Sigmoid colon (tissue), 4 donors: ENCODE results near the gene MCFD2.

Source experiments
- CTCF ChIP-seq, 4 experiments: fragments of 450-650 bp in 3 of 4; fragments of 200-600 bp in 1 of 4; IDR thresholded peaks; one replicate each; pipeline ENCODE4 v1.5.1; 2016 to 2019; ENCODE audit warnings: antibody characterized with exemption in 4 of 4, mild to moderate bottlenecking in 3 of 4, moderate library complexity in 2 of 4
- EP300 ChIP-seq, 4 donors: sonication (generic); formaldehyde crosslinking; IDR thresholded peaks; one replicate each; pipeline ENCODE4 v1.6.1; 2017; ENCODE audit warnings: antibody characterized with exemption in 4 of 4
- POLR2A ChIP-seq, 2 donors: fragments of 450-650 bp; IDR thresholded peaks; one replicate each; pipeline ENCODE4 v1.6.1; 2016; ENCODE audit warnings: antibody characterized with exemption in 2 of 2, mild to moderate bottlenecking in 2 of 2, moderate library complexity in 2 of 2
- POLR2AphosphoS5 ChIP-seq, 4 donors: sonication (generic); formaldehyde crosslinking; IDR thresholded peaks; one replicate each; pipeline ENCODE4 v1.6.1; 2017; ENCODE audit warnings: antibody characterized with exemption in 4 of 4

GRCh38 chr2:46856336-46856735 lies 59.3 kb downstream of the MCFD2 start:
- no peak for TF ChIP-seq CTCF (IDR thresholded peaks at IDR 0.05)
- TF ChIP-seq POLR2A (IDR thresholded peaks at IDR 0.05) = no peak
- no peak for TF ChIP-seq POLR2AphosphoS5 (IDR thresholded peaks at IDR 0.05)
- TF ChIP-seq EP300 (IDR thresholded peaks at IDR 0.05) = no peak
